Stomach (tissue), 4 donors: ENCODE measurements around the gene ANAPC10.

Source experiments
- POLR2A ChIP-seq, 4 donors: fragments of 450-650 bp; IDR thresholded peaks; one replicate each; pipeline ENCODE4 v1.6.1; 2016; ENCODE audit warnings: antibody characterized with exemption in 4 of 4, control low read depth in 2 of 4, mild to moderate bottlenecking in 1 of 4, moderate library complexity in 1 of 4
- TF ChIP-seq, protein P1 (sequence below), 7 experiments: fragments of 450-650 bp in 4 of 7; fragments of 200-600 bp in 3 of 7; sonication (generic) in 3 of 7; IDR thresholded peaks; one replicate each; pipeline ENCODE4 v1.5.1; 2016 to 2019; ENCODE audit warnings: antibody characterized with exemption in 7 of 7, control low read depth in 2 of 7, mild to moderate bottlenecking in 1 of 7

DNA sequence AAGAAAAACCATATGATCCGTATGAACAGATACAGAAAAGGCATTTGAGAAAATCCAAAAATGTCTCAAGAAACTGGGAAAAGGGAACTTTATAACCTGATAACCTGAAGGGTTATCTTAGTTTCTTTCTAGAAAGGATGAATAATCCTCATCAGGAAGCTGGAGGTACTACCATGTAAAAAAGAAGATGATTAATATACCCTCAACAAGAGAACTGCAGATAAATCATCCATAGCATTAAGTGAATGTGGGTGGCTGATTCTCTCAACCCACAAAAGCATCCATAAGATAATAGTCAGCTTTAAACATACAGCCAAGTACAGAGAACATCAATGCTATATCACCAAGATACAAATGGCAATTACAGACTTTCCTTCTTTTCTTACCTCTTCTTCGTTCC is 26.4 kb downstream of the ANAPC10 start:
- TF ChIP-seq, protein P1, sequence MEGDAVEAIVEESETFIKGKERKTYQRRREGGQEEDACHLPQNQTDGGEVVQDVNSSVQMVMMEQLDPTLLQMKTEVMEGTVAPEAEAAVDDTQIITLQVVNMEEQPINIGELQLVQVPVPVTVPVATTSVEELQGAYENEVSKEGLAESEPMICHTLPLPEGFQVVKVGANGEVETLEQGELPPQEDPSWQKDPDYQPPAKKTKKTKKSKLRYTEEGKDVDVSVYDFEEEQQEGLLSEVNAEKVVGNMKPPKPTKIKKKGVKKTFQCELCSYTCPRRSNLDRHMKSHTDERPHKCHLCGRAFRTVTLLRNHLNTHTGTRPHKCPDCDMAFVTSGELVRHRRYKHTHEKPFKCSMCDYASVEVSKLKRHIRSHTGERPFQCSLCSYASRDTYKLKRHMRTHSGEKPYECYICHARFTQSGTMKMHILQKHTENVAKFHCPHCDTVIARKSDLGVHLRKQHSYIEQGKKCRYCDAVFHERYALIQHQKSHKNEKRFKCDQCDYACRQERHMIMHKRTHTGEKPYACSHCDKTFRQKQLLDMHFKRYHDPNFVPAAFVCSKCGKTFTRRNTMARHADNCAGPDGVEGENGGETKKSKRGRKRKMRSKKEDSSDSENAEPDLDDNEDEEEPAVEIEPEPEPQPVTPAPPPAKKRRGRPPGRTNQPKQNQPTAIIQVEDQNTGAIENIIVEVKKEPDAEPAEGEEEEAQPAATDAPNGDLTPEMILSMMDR (IDR thresholded peaks at IDR 0.05): no peak
- TF ChIP-seq POLR2A (IDR thresholded peaks at IDR 0.05): no peak
